ENCODE measurements around the gene TM2D3.
"Not testable (repeated sequence)": the region's sequence is repeated elsewhere in the genome, so short reads cannot be mapped to it uniquely, and the experiment has no call there.

Gene TM2D3

GRCh38 chr15:101654624-101655337, 2.6 kb upstream of the TM2D3 start:
- DNase-seq, result not testable (repeated sequence)

GRCh38 chr15:101654171-101654570, 2.0 kb upstream of the TM2D3 start:
- DNase-seq, result no peak

- no peak for DNase-seq
Observed at GRCh38 chr15:101652786-101653430, 727 bp upstream of the TM2D3 start.

GRCh38 chr15:101651554-101652097, 555 bp downstream of the TM2D3 start:
- no peak for DNase-seq

GRCh38 chr15:101650145-101650544, 2.0 kb downstream of the TM2D3 start:
- no peak for DNase-seq

GRCh38 chr15:101648356-101648755, 3.8 kb downstream of the TM2D3 start:
- DNase-seq, result no peak

GRCh38 chr15:101647251-101647650, 4.9 kb downstream of the TM2D3 start:
- DNase-seq, result no peak

- DNase-seq, result no peak
Observed at GRCh38 chr15:101646672-101647071, 5.5 kb downstream of the TM2D3 start.

GRCh38 chr15:101642361-101642760, 9.8 kb downstream of the TM2D3 start:
- DNase-seq, result no peak

- no peak for DNase-seq
Observed at GRCh38 chr15:101641894-101642293, 10.3 kb downstream of the TM2D3 start.

GRCh38 chr15:101641129-101641764, 10.9 kb downstream of the TM2D3 start:
- peak; percentile 73 for DNase-seq

GRCh38 chr15:101639667-101640066, 12.5 kb downstream of the TM2D3 start:
- DNase-seq, result no peak

- no peak for DNase-seq
Observed at GRCh38 chr15:101637919-101638318, 14.3 kb downstream of the TM2D3 start.

- DNase-seq, result no peak
Observed at GRCh38 chr15:101637516-101637915, 14.7 kb downstream of the TM2D3 start.

- no peak for DNase-seq
Observed at GRCh38 chr15:101637038-101637437, 15.1 kb downstream of the TM2D3 start.

- no peak for DNase-seq
Observed at GRCh38 chr15:101635944-101636727, 16.0 kb downstream of the TM2D3 start.

GRCh38 chr15:101633356-101633755, 18.8 kb downstream of the TM2D3 start:
- no peak for DNase-seq

GRCh38 chr15:101626729-101627128, 25.5 kb downstream of the TM2D3 start:
- DNase-seq, result not testable (repeated sequence)

- DNase-seq, result no peak
Observed at GRCh38 chr15:101625980-101626379, 26.2 kb downstream of the TM2D3 start.

- DNase-seq, result no peak
Observed at GRCh38 chr15:101625184-101625583, 27.0 kb downstream of the TM2D3 start.

GRCh38 chr15:101623367-101624304, 28.5 kb downstream of the TM2D3 start:
- DNase-seq, result no peak

- DNase-seq, result no peak
Observed at GRCh38 chr15:101621961-101622360, 30.2 kb downstream of the TM2D3 start.

Data from activated CD4-positive, CD25-positive, alpha-beta regulatory T cell treated with anti-CD3 and anti-CD28 coated beads, Interleukin-2, amount 50 U/mL, for 72 hours (primary cell).